ENCODE results near the gene TMEM178B.

TMEM178B gene

GRCh38 chr7:141356161-141356560 lies 282.3 kb downstream of the TMEM178B start:
- H3K36me3 ChIP-seq (ENCODE audit: control insufficient read depth in 2 of 2, insufficient read depth in 2 of 2, low read length in 2 of 2): no peaks in the 10 kb centered on the region
- no peaks in the 10 kb centered on the region for H3K27me3 ChIP-seq (ENCODE audit: control insufficient read depth in 2 of 2, insufficient read depth in 2 of 2, low read length in 2 of 2)
- H3K27ac ChIP-seq (ENCODE audit: low read depth in 2 of 2, low read length in 2 of 2): no peak overlapping the region
- H3K4me1 ChIP-seq (ENCODE audit: control insufficient read depth in 2 of 2, insufficient read depth in 2 of 2, low read length in 2 of 2): peaks cover 0 to 3% of the 10 kb centered on the region in 2 donors
- H3K9ac ChIP-seq (ENCODE audit: low read depth in 1 of 2, low read length in 2 of 2): no peak overlapping the region
- no peaks in the 10 kb centered on the region for H3K9me3 ChIP-seq (ENCODE audit: control insufficient read depth in 2 of 2, low read length in 2 of 2)
- H3K4me3 ChIP-seq (ENCODE audit: low read length in 2 of 2): no peak overlapping the region

GRCh38 chr7:141358386-141358785 lies 284.5 kb downstream of the TMEM178B start:
- Histone ChIP-seq H3K4me3 (ENCODE audit: low read length in 2 of 2) (no peak overlapping the region), H3K36me3 (ENCODE audit: control insufficient read depth in 2 of 2, insufficient read depth in 2 of 2, low read length in 2 of 2) (no peaks in the 10 kb centered on the region)

GRCh38 chr7:141359262-141359661 lies 285.4 kb downstream of the TMEM178B start:
- H3K4me3 ChIP-seq (ENCODE audit: low read length in 2 of 2): no peak overlapping the region
- H3K27ac ChIP-seq (ENCODE audit: low read depth in 2 of 2, low read length in 2 of 2): no peak overlapping the region
- peaks cover 0 to 3% of the 10 kb centered on the region in 2 donors for H3K4me1 ChIP-seq (ENCODE audit: control insufficient read depth in 2 of 2, insufficient read depth in 2 of 2, low read length in 2 of 2)
- H3K9ac ChIP-seq (ENCODE audit: low read depth in 1 of 2, low read length in 2 of 2): no peak overlapping the region
- no peaks in the 10 kb centered on the region for H3K9me3 ChIP-seq (ENCODE audit: control insufficient read depth in 2 of 2, low read length in 2 of 2)
- H3K27me3 ChIP-seq (ENCODE audit: control insufficient read depth in 2 of 2, insufficient read depth in 2 of 2, low read length in 2 of 2): no peaks in the 10 kb centered on the region
- no peaks in the 10 kb centered on the region for H3K36me3 ChIP-seq (ENCODE audit: control insufficient read depth in 2 of 2, insufficient read depth in 2 of 2, low read length in 2 of 2)

More at GRCh38 chr7:141358386-141358785, 284.5 kb downstream of the TMEM178B start:
- no peaks in the 10 kb centered on the region for H3K9me3 ChIP-seq (ENCODE audit: control insufficient read depth in 2 of 2, low read length in 2 of 2)
- H3K4me1 ChIP-seq (ENCODE audit: control insufficient read depth in 2 of 2, insufficient read depth in 2 of 2, low read length in 2 of 2): peaks cover 0 to 3% of the 10 kb centered on the region in 2 donors
- no peaks in the 10 kb centered on the region for H3K27me3 ChIP-seq (ENCODE audit: control insufficient read depth in 2 of 2, insufficient read depth in 2 of 2, low read length in 2 of 2)
- H3K9ac ChIP-seq (ENCODE audit: low read depth in 1 of 2, low read length in 2 of 2): no peak overlapping the region
- no peak overlapping the region for H3K27ac ChIP-seq (ENCODE audit: low read depth in 2 of 2, low read length in 2 of 2)

DNA sequence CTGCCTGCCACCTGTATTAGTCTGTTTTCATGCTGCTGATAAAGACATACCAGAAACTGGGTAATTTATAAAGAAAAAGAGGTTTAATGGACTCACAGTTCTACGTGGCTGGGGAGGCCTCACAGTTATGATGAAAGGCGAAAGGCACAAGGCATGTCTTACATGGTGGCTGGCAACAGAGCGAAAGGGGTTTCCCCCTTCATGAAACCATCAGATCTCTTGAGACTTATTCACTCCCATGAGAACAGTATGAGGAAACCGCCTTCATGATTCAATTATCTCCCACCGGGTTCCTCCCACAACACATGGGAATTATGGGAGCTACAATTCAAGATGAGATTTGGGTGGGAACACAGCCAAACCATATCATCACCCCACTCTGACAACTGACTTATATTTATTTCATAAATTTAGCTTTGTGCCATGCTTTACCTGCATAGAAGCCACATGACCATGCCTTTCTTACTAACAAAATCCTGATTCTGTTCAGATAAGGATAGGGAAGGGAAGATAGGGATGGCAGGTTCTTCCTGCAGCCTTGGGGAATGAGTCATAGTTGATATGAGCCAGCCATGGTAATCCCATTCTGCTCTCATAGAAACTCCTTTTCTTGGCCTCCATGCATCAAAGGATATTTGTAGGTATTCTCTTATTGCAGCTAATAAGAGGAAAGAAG lies 286.0 kb downstream of the TMEM178B start:
- no peak overlapping the region for H3K9ac ChIP-seq (ENCODE audit: low read depth in 1 of 2, low read length in 2 of 2)
- no peak overlapping the region for H3K27ac ChIP-seq (ENCODE audit: low read depth in 2 of 2, low read length in 2 of 2)
- H3K4me3 ChIP-seq (ENCODE audit: low read length in 2 of 2): no peak overlapping the region
- no peaks in the 10 kb centered on the region for H3K27me3 ChIP-seq (ENCODE audit: control insufficient read depth in 2 of 2, insufficient read depth in 2 of 2, low read length in 2 of 2)
- no peaks in the 10 kb centered on the region for H3K9me3 ChIP-seq (ENCODE audit: control insufficient read depth in 2 of 2, low read length in 2 of 2)
- H3K4me1 ChIP-seq (ENCODE audit: control insufficient read depth in 2 of 2, insufficient read depth in 2 of 2, low read length in 2 of 2): peaks cover 0 to 3% of the 10 kb centered on the region in 2 donors
- H3K36me3 ChIP-seq (ENCODE audit: control insufficient read depth in 2 of 2, insufficient read depth in 2 of 2, low read length in 2 of 2): no peaks in the 10 kb centered on the region

DNA sequence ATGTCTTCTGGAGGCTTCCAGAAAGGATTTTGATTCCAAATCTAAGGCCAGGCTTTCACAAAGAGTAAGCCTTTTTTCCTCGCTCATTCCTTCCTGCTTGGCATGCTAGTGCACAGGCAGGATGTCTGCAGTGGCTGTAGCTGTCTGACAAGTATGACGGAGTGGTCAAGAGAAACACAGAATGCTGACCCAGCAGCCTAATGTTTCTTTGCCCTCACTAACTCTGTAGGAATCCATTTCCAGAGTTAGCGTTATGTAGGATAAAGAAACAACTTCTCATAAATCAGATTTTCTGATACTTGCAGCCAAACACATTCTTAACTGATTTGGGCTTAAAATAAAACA lies 286.5 kb downstream of the TMEM178B start:
- Histone ChIP-seq H3K27me3 (ENCODE audit: control insufficient read depth in 2 of 2, insufficient read depth in 2 of 2, low read length in 2 of 2) (no peaks in the 10 kb centered on the region), H3K4me1 (ENCODE audit: control insufficient read depth in 2 of 2, insufficient read depth in 2 of 2, low read length in 2 of 2) (no peaks in the 10 kb centered on the region), H3K9me3 (ENCODE audit: control insufficient read depth in 2 of 2, low read length in 2 of 2) (no peaks in the 10 kb centered on the region), H3K9ac (ENCODE audit: low read depth in 1 of 2, low read length in 2 of 2) (no peak overlapping the region), H3K4me3 (ENCODE audit: low read length in 2 of 2) (no peak overlapping the region), H3K36me3 (ENCODE audit: control insufficient read depth in 2 of 2, insufficient read depth in 2 of 2, low read length in 2 of 2) (no peaks in the 10 kb centered on the region), H3K27ac (ENCODE audit: low read depth in 2 of 2, low read length in 2 of 2) (no peak overlapping the region)

DNA sequence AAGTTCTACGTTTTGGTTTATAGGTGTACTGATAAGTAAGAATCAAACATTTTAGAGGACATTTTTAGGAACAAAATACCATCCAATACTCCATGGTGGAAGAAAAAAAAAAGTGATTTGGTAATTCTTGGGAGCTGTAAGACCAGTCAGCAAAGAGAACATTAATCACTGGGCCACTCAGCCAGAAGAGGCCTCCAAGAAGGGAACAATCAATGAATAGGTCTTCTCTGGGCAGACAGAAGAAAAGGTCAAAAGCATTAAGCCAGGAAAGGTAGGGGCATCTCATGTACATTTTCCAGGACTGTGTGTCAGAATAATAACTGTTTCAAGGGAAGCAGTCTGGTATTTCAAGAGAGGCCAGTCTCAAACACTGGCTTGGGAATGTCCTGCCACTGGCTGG lies 286.9 kb downstream of the TMEM178B start:
- Histone ChIP-seq H3K4me3 (ENCODE audit: low read length in 2 of 2) (no peak overlapping the region), H3K36me3 (ENCODE audit: control insufficient read depth in 2 of 2, insufficient read depth in 2 of 2, low read length in 2 of 2) (no peaks in the 10 kb centered on the region), H3K9ac (ENCODE audit: low read depth in 1 of 2, low read length in 2 of 2) (no peak overlapping the region), H3K9me3 (ENCODE audit: control insufficient read depth in 2 of 2, low read length in 2 of 2) (no peaks in the 10 kb centered on the region), H3K27me3 (ENCODE audit: control insufficient read depth in 2 of 2, insufficient read depth in 2 of 2, low read length in 2 of 2) (no peaks in the 10 kb centered on the region), H3K27ac (ENCODE audit: low read depth in 2 of 2, low read length in 2 of 2) (no peak overlapping the region), H3K4me1 (ENCODE audit: control insufficient read depth in 2 of 2, insufficient read depth in 2 of 2, low read length in 2 of 2) (no peaks in the 10 kb centered on the region)

DNA sequence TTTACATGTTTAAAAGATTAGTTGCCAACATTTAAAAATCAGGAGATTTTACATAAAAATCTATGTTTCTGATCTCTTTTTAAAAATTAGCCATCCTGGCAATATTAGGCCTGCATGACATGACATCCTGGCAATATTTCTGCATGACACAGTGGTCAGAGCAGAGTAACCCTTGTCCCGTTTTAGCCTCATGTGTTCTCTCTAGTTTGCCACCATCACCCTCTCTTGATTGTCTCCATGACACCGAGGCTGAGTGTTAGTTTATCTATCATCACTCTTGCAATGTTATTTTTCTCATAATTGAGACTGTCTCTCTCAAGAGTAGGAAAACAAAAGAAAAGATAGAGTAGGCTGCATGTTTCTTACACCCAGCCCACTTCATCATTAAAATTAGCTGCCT lies 287.6 kb downstream of the TMEM178B start:
- H3K27me3 ChIP-seq (ENCODE audit: control insufficient read depth in 2 of 2, insufficient read depth in 2 of 2, low read length in 2 of 2): no peaks in the 10 kb centered on the region
- H3K9ac ChIP-seq (ENCODE audit: low read depth in 1 of 2, low read length in 2 of 2): no peak overlapping the region
- no peaks in the 10 kb centered on the region for H3K9me3 ChIP-seq (ENCODE audit: control insufficient read depth in 2 of 2, low read length in 2 of 2)
- H3K4me3 ChIP-seq (ENCODE audit: low read length in 2 of 2): no peak overlapping the region
- H3K4me1 ChIP-seq (ENCODE audit: control insufficient read depth in 2 of 2, insufficient read depth in 2 of 2, low read length in 2 of 2): no peaks in the 10 kb centered on the region
- no peaks in the 10 kb centered on the region for H3K36me3 ChIP-seq (ENCODE audit: control insufficient read depth in 2 of 2, insufficient read depth in 2 of 2, low read length in 2 of 2)
- H3K27ac ChIP-seq (ENCODE audit: low read depth in 2 of 2, low read length in 2 of 2): no peak overlapping the region

- H3K4me1 ChIP-seq (ENCODE audit: control insufficient read depth in 2 of 2, insufficient read depth in 2 of 2, low read length in 2 of 2): no peaks in the 10 kb centered on the region
- H3K9me3 ChIP-seq (ENCODE audit: control insufficient read depth in 2 of 2, low read length in 2 of 2): no peaks in the 10 kb centered on the region
- H3K36me3 ChIP-seq (ENCODE audit: control insufficient read depth in 2 of 2, insufficient read depth in 2 of 2, low read length in 2 of 2): no peaks in the 10 kb centered on the region
- H3K9ac ChIP-seq (ENCODE audit: low read depth in 1 of 2, low read length in 2 of 2): no peak overlapping the region
- no peaks in the 10 kb centered on the region for H3K27me3 ChIP-seq (ENCODE audit: control insufficient read depth in 2 of 2, insufficient read depth in 2 of 2, low read length in 2 of 2)
- no peak overlapping the region for H3K4me3 ChIP-seq (ENCODE audit: low read length in 2 of 2)
- H3K27ac ChIP-seq (ENCODE audit: low read depth in 2 of 2, low read length in 2 of 2): no peak overlapping the region
These were observed 288.1 kb downstream of the TMEM178B start for GRCh38 chr7:141361960-141362359.

- H3K27me3 ChIP-seq (ENCODE audit: control insufficient read depth in 2 of 2, insufficient read depth in 2 of 2, low read length in 2 of 2): no peaks in the 10 kb centered on the region
- no peaks in the 10 kb centered on the region for H3K4me1 ChIP-seq (ENCODE audit: control insufficient read depth in 2 of 2, insufficient read depth in 2 of 2, low read length in 2 of 2)
- H3K27ac ChIP-seq (ENCODE audit: low read depth in 2 of 2, low read length in 2 of 2): no peak overlapping the region
- H3K9ac ChIP-seq (ENCODE audit: low read depth in 1 of 2, low read length in 2 of 2): no peak overlapping the region
- no peaks in the 10 kb centered on the region for H3K9me3 ChIP-seq (ENCODE audit: control insufficient read depth in 2 of 2, low read length in 2 of 2)
- H3K4me3 ChIP-seq (ENCODE audit: low read length in 2 of 2): no peak overlapping the region
- H3K36me3 ChIP-seq (ENCODE audit: control insufficient read depth in 2 of 2, insufficient read depth in 2 of 2, low read length in 2 of 2): no peaks in the 10 kb centered on the region
These were observed 288.9 kb downstream of the TMEM178B start for GRCh38 chr7:141362580-141363435.

DNA sequence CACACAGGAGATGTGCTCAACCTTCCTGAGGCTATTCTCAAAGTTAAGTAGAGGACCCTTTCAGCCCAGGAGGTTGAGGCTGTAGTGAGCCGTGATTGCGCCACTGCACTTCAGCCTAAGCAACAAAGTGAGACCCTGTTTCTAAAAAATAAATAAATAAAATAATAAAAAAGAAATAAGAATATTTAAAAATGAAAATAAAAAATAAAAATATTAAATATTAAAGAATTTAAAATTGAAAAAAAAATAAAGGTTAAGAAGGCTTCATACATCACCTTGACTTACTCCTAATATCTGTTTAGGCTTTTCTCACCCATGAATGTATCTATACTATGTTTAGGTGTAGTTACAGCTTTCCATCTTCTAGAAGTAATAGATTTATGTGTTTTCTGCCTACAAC lies 289.9 kb downstream of the TMEM178B start:
- H3K4me3 ChIP-seq (ENCODE audit: low read length in 2 of 2): no peak overlapping the region
- no peaks in the 10 kb centered on the region for H3K4me1 ChIP-seq (ENCODE audit: control insufficient read depth in 2 of 2, insufficient read depth in 2 of 2, low read length in 2 of 2)
- H3K27me3 ChIP-seq (ENCODE audit: control insufficient read depth in 2 of 2, insufficient read depth in 2 of 2, low read length in 2 of 2): no peaks in the 10 kb centered on the region
- no peak overlapping the region for H3K9ac ChIP-seq (ENCODE audit: low read depth in 1 of 2, low read length in 2 of 2)
- no peak overlapping the region for H3K27ac ChIP-seq (ENCODE audit: low read depth in 2 of 2, low read length in 2 of 2)
- H3K9me3 ChIP-seq (ENCODE audit: control insufficient read depth in 2 of 2, low read length in 2 of 2): no peaks in the 10 kb centered on the region
- no peaks in the 10 kb centered on the region for H3K36me3 ChIP-seq (ENCODE audit: control insufficient read depth in 2 of 2, insufficient read depth in 2 of 2, low read length in 2 of 2)

All from mucosa of rectum (tissue), 2 donors.